Kidney epithelial cell (primary cell): ENCODE results near the gene CUL3. TPM values are rescaled to one million over a fixed set of nuclear protein-coding genes. Genes with fewer than 3 reads are reported as not detected.

ENCODE experiments used
- DNase-seq: peaks from one replicate; pipeline ENCODE4 v3.0.0-alpha.2; 2010; ENCODE audit warnings: low read depth
- H3K27me3 ChIP-seq: 2 replicates; pipeline ENCODE4 v1.6.0; 2011; ENCODE audit warnings: low read length; ENCODE audit not compliant: control insufficient read depth, insufficient read depth
- H3K36me3 ChIP-seq: 2 replicates; pipeline ENCODE4 v1.5.1; 2011; ENCODE audit warnings: low read length; ENCODE audit not compliant: control insufficient read depth, insufficient read depth
- H3K4me3 ChIP-seq: 2 replicates; pipeline ENCODE4 v1.5.1; 2011; ENCODE audit warnings: low read depth, mild to moderate bottlenecking, control low read depth, low read length
- total RNA-seq: library from RNA; depleted of rRNA; stranded (reverse); fragments of >200 nt; gene quantifications from 2 replicates; pipeline ENCODE4 v1.2.3, GENCODE V29; 2015
- TF ChIP-seq, protein P1 (sequence below): IDR thresholded peaks from 2 replicates; pipeline ENCODE4 v1.5.1; 2011; ENCODE audit warnings: mild to moderate bottlenecking, moderate library complexity, low read length, control low read depth, inconsistent platforms; ENCODE audit not compliant: insufficient read depth, poor library complexity, severe bottlenecking

Gene CUL3
- total RNA-seq, 1 donor from 2014 or later: 53.3 TPM

DNA sequence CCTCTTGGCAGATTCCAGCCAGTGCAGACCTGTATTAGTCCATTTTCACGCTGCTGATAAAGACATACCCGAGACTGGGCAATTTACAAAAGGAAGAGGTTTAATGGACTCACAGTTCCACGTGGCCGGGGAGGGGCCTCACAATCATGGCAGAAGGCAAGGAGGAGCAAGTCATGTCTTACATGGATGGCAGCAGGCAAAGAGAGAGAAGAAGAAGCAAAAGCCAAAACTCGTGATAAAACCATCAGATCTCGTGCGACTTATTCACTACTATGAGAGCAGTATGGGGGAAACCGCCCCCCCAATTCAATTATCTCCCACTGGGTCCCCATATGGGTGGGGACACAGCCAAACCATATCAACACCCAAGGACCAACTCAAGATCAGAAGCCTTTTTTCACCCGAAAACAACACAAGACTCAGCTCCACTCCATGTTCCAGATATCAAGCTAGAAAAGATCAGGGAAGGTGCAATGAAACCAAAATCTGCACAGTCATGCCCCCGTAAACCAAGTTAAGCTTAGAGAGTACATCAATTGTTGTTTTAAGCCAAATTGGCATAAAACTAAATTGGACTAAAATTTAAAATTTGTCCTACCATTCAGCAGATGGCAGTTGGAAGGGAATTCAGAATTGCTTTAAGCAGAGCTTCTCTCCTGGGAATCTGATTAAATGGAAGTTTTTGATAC is 127.6 kb downstream of the CUL3 start:
- Histone ChIP-seq H3K4me3 (no peak overlapping the region), H3K36me3 (no peaks in the 10 kb centered on the region), H3K27me3 (no peaks in the 10 kb centered on the region)
- DNase-seq: no peak
- TF ChIP-seq, protein P1, sequence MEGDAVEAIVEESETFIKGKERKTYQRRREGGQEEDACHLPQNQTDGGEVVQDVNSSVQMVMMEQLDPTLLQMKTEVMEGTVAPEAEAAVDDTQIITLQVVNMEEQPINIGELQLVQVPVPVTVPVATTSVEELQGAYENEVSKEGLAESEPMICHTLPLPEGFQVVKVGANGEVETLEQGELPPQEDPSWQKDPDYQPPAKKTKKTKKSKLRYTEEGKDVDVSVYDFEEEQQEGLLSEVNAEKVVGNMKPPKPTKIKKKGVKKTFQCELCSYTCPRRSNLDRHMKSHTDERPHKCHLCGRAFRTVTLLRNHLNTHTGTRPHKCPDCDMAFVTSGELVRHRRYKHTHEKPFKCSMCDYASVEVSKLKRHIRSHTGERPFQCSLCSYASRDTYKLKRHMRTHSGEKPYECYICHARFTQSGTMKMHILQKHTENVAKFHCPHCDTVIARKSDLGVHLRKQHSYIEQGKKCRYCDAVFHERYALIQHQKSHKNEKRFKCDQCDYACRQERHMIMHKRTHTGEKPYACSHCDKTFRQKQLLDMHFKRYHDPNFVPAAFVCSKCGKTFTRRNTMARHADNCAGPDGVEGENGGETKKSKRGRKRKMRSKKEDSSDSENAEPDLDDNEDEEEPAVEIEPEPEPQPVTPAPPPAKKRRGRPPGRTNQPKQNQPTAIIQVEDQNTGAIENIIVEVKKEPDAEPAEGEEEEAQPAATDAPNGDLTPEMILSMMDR: no peak

DNA sequence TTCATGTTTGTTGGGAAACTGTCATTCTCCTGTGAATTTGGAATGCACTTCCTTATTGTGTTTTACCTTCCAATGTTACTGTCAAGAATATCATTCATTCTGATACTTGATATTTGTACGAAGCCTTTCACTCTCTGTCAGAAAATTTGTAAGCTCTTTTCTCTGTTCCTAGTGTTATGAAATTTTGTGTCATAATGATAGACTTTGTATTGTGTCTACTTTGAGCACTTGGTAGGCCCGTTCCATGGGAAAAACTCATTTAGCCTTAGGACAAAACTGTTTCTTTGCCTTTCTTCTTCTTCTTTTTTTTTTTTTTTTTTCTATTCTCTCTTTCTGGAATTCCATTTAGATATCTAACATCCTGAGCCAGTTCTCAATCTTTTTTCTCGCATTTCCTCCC is 131.3 kb downstream of the CUL3 start:
- H3K4me3 ChIP-seq: no peak overlapping the region
- H3K27me3 ChIP-seq: no peaks in the 10 kb centered on the region
- TF ChIP-seq, protein P1: no peak
- DNase-seq: no peak
- H3K36me3 ChIP-seq: no peaks in the 10 kb centered on the region

DNA sequence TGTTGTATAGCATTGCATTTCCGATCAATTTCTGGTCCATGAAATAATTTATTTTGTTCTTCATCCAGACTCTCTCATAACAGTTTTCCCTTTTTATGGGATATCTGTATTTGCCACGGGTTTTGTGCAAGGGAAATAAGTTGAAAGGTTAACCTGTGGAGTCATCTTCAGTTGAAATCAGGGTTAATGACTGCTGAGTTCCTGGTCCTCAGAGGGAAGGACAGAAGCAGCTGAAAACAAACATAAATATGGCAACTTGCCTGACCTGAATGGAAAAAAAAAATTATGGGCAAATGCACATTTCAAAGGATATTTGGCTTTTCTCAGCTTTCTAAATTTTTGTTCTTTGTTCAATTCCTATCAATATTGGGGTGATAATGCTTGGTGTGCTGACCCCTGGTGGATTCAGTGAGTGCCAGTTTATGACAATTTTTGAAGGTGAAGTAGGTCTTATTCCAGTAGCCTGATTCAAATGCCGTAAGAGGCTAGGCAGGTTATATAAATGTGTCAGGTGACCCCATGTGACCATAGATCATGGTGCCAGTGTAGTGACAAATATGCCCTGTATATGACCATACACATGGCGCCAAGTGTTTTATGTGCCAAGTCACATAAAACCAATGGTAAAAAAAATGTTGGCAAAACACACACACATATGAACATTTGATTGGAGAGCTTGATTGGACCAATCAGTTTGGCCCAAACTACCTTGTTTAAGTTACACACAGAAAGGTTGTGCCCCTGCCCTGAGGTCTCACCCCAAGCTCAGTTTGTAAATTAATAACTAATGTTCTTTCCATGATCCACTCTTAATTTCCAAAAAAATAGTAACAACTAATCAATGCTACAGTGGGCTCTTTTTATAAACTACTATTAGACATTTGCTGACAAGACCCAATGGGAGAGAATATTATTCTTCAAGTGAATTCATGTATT is 135.7 kb downstream of the CUL3 start:
- TF ChIP-seq, protein P1: peak; percentile 66
- Histone ChIP-seq H3K4me3 (no peak overlapping the region), H3K27me3 (no peaks in the 10 kb centered on the region), H3K36me3 (no peaks in the 10 kb centered on the region)
- no peak for DNase-seq

DNA sequence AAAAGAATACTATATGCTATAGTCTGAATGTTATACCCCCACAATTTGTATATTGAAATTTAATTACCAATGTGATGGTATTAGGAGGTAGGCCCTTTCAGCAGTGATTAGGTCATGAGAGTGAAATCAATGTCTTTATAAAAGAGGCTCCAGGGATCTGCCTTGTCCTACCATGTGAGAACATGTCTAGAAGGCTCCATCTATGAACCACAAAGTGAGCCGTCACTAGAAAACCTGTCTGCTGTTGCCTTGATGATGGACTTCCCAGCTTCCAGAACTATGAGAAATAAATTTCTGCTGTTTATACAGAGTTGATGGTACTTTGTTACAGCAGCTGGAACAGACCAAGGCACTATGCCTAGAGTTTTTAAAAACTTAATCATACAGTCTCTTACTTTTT is 136.9 kb downstream of the CUL3 start:
- no peak for DNase-seq
- H3K36me3 ChIP-seq: no peaks in the 10 kb centered on the region
- TF ChIP-seq, protein P1: no peak

DNA sequence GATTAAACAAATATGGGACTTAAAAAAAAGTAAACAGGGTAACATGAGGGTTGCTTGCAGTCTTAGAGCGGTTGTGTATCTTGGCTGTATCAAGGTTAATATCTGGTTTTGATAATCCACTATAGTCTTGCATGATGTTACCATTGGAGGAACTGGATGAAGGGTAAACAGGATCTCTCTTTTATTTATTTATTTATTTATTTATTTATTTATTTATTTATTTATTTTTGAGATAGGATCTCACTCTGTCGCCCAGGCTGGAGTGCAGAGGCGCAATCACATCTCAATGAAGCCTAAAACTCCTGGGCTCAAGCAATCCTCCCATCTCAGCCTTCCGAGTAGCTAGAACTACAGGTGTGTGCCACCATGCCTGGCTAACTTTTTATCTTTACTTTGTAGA is 140.4 kb downstream of the CUL3 start:
- no peaks in the 10 kb centered on the region for H3K36me3 ChIP-seq
- TF ChIP-seq, protein P1: no peak
- H3K27me3 ChIP-seq: no peaks in the 10 kb centered on the region
- H3K4me3 ChIP-seq: no peak overlapping the region
- DNase-seq: no peak

More for the DNA sequence above, 136.9 kb downstream of the CUL3 start:
- Histone ChIP-seq H3K4me3 (no peak overlapping the region), H3K27me3 (no peaks in the 10 kb centered on the region)

DNA sequence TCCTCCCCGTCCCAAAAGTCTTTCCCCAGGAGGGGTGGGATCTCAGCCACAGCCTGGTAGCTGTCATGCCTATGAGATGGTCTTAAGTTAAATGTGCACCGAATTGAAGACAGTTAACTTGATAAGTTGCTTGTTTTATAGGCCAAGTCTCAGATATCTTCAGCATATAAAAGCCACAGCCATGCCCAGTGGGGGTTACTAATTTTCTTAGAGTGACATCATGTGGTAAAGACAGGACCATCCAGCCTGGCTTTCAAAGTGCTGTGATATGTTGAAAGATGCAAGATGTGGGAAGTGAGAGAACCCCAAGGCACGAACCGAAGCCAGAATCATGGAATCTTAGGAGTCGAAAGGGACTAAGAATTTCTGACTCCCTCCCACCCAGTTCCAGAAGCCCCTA is 141.1 kb downstream of the CUL3 start:
- TF ChIP-seq, protein P1: no peak
- Histone ChIP-seq H3K4me3 (no peak overlapping the region), H3K36me3 (no peaks in the 10 kb centered on the region), H3K27me3 (no peaks in the 10 kb centered on the region)
- no peak for DNase-seq
